Measurements from ENCODE around the gene MX1.

GRCh38 chr21:41435706-41436105, 9.7 kb downstream of the MX1 start:
- TF ChIP-seq, protein P1, sequence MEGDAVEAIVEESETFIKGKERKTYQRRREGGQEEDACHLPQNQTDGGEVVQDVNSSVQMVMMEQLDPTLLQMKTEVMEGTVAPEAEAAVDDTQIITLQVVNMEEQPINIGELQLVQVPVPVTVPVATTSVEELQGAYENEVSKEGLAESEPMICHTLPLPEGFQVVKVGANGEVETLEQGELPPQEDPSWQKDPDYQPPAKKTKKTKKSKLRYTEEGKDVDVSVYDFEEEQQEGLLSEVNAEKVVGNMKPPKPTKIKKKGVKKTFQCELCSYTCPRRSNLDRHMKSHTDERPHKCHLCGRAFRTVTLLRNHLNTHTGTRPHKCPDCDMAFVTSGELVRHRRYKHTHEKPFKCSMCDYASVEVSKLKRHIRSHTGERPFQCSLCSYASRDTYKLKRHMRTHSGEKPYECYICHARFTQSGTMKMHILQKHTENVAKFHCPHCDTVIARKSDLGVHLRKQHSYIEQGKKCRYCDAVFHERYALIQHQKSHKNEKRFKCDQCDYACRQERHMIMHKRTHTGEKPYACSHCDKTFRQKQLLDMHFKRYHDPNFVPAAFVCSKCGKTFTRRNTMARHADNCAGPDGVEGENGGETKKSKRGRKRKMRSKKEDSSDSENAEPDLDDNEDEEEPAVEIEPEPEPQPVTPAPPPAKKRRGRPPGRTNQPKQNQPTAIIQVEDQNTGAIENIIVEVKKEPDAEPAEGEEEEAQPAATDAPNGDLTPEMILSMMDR (IDR thresholded peaks at IDR 0.05): no peak
- no peak for TF ChIP-seq POLR2A (IDR thresholded peaks at IDR 0.05)
